Neural cell (in vitro differentiated cells): ENCODE data around the gene EXOC8. TPM values are rescaled to one million over a fixed set of nuclear protein-coding genes. Genes with fewer than 3 reads are reported as not detected.

Source experiments
- H2AFZ ChIP-seq: fragments of 200-600, 300-800 bp; sonication (generic), shearing (Covaris generic); 2 replicates; pipeline ENCODE4 v1.6.0; 2014; ENCODE audit warnings: low read depth, mild to moderate bottlenecking, antibody characterized with exemption, low read length, moderate library complexity
- H3F3A ChIP-seq: fragments of 200-600 bp; shearing (Covaris generic); 2 replicates; pipeline ENCODE4 v1.6.1; 2016; ENCODE audit warnings: mild to moderate bottlenecking, moderate library complexity, mixed read lengths, antibody characterized with exemption, low read length; ENCODE audit not compliant: insufficient read depth, poor library complexity, severe bottlenecking
- H3K27ac ChIP-seq: fragments of 200-600, 300-800 bp; sonication (generic), shearing (Covaris generic); 2 replicates; pipeline ENCODE4 v1.5.1; 2014; ENCODE audit warnings: mild to moderate bottlenecking, low read length, moderate library complexity
- H3K27me3 ChIP-seq: fragments of 300-800, 200-600 bp; sonication (generic), shearing (Covaris generic); 2 replicates; pipeline ENCODE4 v1.6.0; 2014; ENCODE audit warnings: mild to moderate bottlenecking, low read depth, low read length, moderate library complexity; ENCODE audit not compliant: insufficient read depth
- H3K36me3 ChIP-seq: fragments of 300-800, 200-600 bp; sonication (generic), shearing (Covaris generic); 2 replicates; pipeline ENCODE4 v1.5.1; 2014; ENCODE audit warnings: mild to moderate bottlenecking, antibody characterized with exemption, low read length, moderate library complexity; ENCODE audit not compliant: insufficient read depth
- H3K4me2 ChIP-seq: fragments of 300-800, 200-600 bp; sonication (generic), shearing (Covaris generic); 2 replicates; pipeline ENCODE4 v1.6.0; 2014; ENCODE audit warnings: mild to moderate bottlenecking, low read length
- H3K4me3 ChIP-seq: fragments of 300-800, 200-600 bp; sonication (generic), shearing (Covaris generic); 2 replicates; pipeline ENCODE4 v1.5.1; 2014; ENCODE audit warnings: mild to moderate bottlenecking, low read length, moderate library complexity
- H3K79me2 ChIP-seq: fragments of 200-600 bp; shearing (Covaris generic); replicated peaks from 2 replicates; pipeline ENCODE4 v1.6.0; 2014; ENCODE audit warnings: mild to moderate bottlenecking, low read length, moderate library complexity; ENCODE audit not compliant: insufficient read depth
- H3K9ac ChIP-seq: fragments of 300-800, 200-600 bp; sonication (generic), shearing (Covaris generic); 2 replicates; pipeline ENCODE4 v1.6.1; 2016; ENCODE audit warnings: mild to moderate bottlenecking, low read length, mixed read lengths
- H3K9me2 ChIP-seq: fragments of 200-600 bp; shearing (Covaris generic); 2 replicates; pipeline ENCODE4 v1.6.1; 2016; ENCODE audit warnings: mild to moderate bottlenecking, low read length, mixed read lengths; ENCODE audit not compliant: insufficient read depth
- H3K9me3 ChIP-seq: fragments of 200-600, 300-800 bp; sonication (generic), shearing (Covaris generic); 2 replicates; pipeline ENCODE4 v1.6.1; 2016; ENCODE audit warnings: mild to moderate bottlenecking, mixed run types, low read length, moderate library complexity, mixed read lengths
- H4K20me1 ChIP-seq: fragments of 200-600 bp; shearing (Covaris generic); 2 replicates; pipeline ENCODE4 v1.6.1; 2016; ENCODE audit warnings: mild to moderate bottlenecking, mixed run types; ENCODE audit not compliant: insufficient read depth
- CTCF ChIP-seq: fragments of 450-650 bp; IDR thresholded peaks from 2 replicates; pipeline ENCODE4 v1.5.1; 2014; ENCODE audit warnings: antibody characterized with exemption, mild to moderate bottlenecking, moderate library complexity; ENCODE audit not compliant: poor library complexity, severe bottlenecking
- EP300 ChIP-seq: fragments of 450-650 bp; conservative IDR thresholded peaks from 2 replicates; pipeline ENCODE4 v1.6.1; 2014; ENCODE audit warnings: antibody characterized with exemption, mild to moderate bottlenecking, moderate library complexity; ENCODE audit not compliant: poor library complexity, severe bottlenecking
- EZH2 ChIP-seq: fragments of 200-600, 300-800 bp; shearing (Covaris generic), sonication (generic); IDR thresholded peaks from 2 replicates; pipeline ENCODE4 v1.6.1; 2014; ENCODE audit warnings: antibody characterized with exemption, low read length, borderline replicate concordance, mild to moderate bottlenecking; ENCODE audit not compliant: insufficient read depth, poor library complexity, severe bottlenecking
- MXI1 ChIP-seq: fragments of 450-650 bp; conservative IDR thresholded peaks from 2 replicates; pipeline ENCODE4 v1.6.1; 2014; ENCODE audit warnings: antibody characterized with exemption, mild to moderate bottlenecking; ENCODE audit not compliant: poor library complexity, severe bottlenecking
- POLR2AphosphoS5 ChIP-seq: IDR thresholded peaks from 2 replicates; pipeline ENCODE4 v1.6.1; 2012
- RAD21 ChIP-seq: fragments of 450-650 bp; conservative IDR thresholded peaks from 2 replicates; pipeline ENCODE4 v1.6.1; 2014; ENCODE audit warnings: antibody characterized with exemption, mild to moderate bottlenecking, moderate library complexity
- SMC3 ChIP-seq: fragments of 450-650 bp; conservative IDR thresholded peaks from 2 replicates; pipeline ENCODE4 v1.6.1; 2014; ENCODE audit warnings: antibody characterized with exemption, mild to moderate bottlenecking, moderate library complexity; ENCODE audit not compliant: poor library complexity
- TAF1 ChIP-seq: IDR thresholded peaks from 2 replicates; pipeline ENCODE4 v1.6.1; 2012; ENCODE audit warnings: low read depth
- polyA plus RNA-seq: library from polyadenylated mRNA; depleted of rRNA; stranded (reverse); fragments of >200 nt; gene quantifications from 2 replicates; pipeline ENCODE4 v1.2.3, GENCODE V29; 2014
- TF ChIP-seq, protein P1 (sequence below): IDR thresholded peaks from 2 replicates; pipeline ENCODE4 v1.6.1; 2012; ENCODE audit warnings: borderline replicate concordance

The EXOC8 gene
- polyA plus RNA-seq, 1 donor from 2014 or later, result 12.9 TPM

DNA sequence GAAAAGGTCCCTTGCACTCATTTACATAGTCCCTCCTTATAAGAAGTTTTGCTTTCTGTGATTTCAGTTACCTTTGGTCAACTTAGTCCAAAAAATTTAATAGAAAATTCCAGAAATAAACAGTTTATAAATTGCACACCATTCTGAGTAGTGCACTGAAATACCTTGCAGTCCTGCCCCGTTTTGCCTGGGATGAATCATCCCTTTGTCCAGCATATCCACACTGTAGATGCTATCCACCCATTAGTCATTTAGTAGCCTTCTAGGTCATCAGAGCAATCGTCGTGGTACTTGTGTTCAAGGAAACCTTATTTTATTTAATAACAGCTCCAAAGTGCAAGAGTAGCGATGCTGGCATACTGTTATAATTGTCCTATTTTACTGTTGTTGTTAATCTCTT lies 38.4 kb upstream of the EXOC8 start:
- H3K27ac ChIP-seq, result no peak overlapping the region
- H3K79me2 ChIP-seq, result no peaks in the 10 kb centered on the region
- no peaks in the 10 kb centered on the region for H3K36me3 ChIP-seq
- no peak overlapping the region for H3K4me2 ChIP-seq
- no peaks in the 10 kb centered on the region for H3K27me3 ChIP-seq
- H4K20me1 ChIP-seq, result no peaks in the 10 kb centered on the region
- no peaks in the 10 kb centered on the region for H3K9me3 ChIP-seq
- H3F3A ChIP-seq, result no peaks in the 10 kb centered on the region
- no peak overlapping the region for H3K9ac ChIP-seq
- H3K4me3 ChIP-seq, result no peak overlapping the region
- no peak for TF ChIP-seq SMC3
- no peak for TF ChIP-seq RAD21
- no peak for TF ChIP-seq POLR2AphosphoS5
- TF ChIP-seq EZH2, result no peak
- H3K9me2 ChIP-seq, result no peaks in the 10 kb centered on the region
- no peak overlapping the region for H2AFZ ChIP-seq

DNA sequence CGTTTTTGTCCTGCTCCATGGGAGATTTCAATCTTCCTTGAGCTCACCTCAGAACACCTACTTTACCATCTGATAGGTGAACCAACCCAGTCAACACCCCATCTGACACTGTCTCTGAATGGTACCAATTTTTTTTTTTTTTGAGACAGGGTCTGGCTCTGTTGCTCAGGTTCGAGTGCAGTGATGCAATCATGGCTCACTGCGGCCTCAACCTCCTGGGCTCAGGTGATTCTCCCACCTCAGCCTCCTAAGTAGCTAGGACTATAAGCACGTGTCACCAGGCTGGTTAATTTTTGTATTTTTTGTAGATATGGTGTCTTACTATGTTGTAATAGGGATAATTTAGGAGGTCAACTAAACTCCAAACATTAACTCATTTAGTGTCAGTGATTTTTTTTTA lies 36.7 kb upstream of the EXOC8 start:
- H3K79me2 ChIP-seq, result no peaks in the 10 kb centered on the region
- H3K9ac ChIP-seq, result no peak overlapping the region
- H4K20me1 ChIP-seq, result no peaks in the 10 kb centered on the region
- no peaks in the 10 kb centered on the region for H3K9me2 ChIP-seq
- H3K27ac ChIP-seq, result no peak overlapping the region
- H3K9me3 ChIP-seq, result no peaks in the 10 kb centered on the region
- TF ChIP-seq, protein P1, sequence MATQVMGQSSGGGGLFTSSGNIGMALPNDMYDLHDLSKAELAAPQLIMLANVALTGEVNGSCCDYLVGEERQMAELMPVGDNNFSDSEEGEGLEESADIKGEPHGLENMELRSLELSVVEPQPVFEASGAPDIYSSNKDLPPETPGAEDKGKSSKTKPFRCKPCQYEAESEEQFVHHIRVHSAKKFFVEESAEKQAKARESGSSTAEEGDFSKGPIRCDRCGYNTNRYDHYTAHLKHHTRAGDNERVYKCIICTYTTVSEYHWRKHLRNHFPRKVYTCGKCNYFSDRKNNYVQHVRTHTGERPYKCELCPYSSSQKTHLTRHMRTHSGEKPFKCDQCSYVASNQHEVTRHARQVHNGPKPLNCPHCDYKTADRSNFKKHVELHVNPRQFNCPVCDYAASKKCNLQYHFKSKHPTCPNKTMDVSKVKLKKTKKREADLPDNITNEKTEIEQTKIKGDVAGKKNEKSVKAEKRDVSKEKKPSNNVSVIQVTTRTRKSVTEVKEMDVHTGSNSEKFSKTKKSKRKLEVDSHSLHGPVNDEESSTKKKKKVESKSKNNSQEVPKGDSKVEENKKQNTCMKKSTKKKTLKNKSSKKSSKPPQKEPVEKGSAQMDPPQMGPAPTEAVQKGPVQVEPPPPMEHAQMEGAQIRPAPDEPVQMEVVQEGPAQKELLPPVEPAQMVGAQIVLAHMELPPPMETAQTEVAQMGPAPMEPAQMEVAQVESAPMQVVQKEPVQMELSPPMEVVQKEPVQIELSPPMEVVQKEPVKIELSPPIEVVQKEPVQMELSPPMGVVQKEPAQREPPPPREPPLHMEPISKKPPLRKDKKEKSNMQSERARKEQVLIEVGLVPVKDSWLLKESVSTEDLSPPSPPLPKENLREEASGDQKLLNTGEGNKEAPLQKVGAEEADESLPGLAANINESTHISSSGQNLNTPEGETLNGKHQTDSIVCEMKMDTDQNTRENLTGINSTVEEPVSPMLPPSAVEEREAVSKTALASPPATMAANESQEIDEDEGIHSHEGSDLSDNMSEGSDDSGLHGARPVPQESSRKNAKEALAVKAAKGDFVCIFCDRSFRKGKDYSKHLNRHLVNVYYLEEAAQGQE, result no peak
- TF ChIP-seq MXI1, result no peak
- TF ChIP-seq POLR2AphosphoS5, result no peak
- H2AFZ ChIP-seq, result no peak overlapping the region
- H3F3A ChIP-seq, result no peaks in the 10 kb centered on the region
- H3K27me3 ChIP-seq, result no peaks in the 10 kb centered on the region
- H3K4me2 ChIP-seq, result no peak overlapping the region
- no peak overlapping the region for H3K4me3 ChIP-seq
- no peaks in the 10 kb centered on the region for H3K36me3 ChIP-seq

GRCh38 chr1:231372501-231372900 lies 34.8 kb upstream of the EXOC8 start:
- no peaks in the 10 kb centered on the region for H4K20me1 ChIP-seq
- no peak overlapping the region for H3K4me2 ChIP-seq
- H3K9ac ChIP-seq, result no peak overlapping the region
- no peaks in the 10 kb centered on the region for H3F3A ChIP-seq
- H3K9me3 ChIP-seq, result no peaks in the 10 kb centered on the region
- H3K36me3 ChIP-seq, result no peaks in the 10 kb centered on the region
- no peak overlapping the region for H3K27ac ChIP-seq
- no peaks in the 10 kb centered on the region for H3K79me2 ChIP-seq
- H3K9me2 ChIP-seq, result no peaks in the 10 kb centered on the region
- H3K4me3 ChIP-seq, result no peak overlapping the region
- no peak overlapping the region for H2AFZ ChIP-seq
- TF ChIP-seq, protein P1, result no peak
- TF ChIP-seq RAD21 (no peak), CTCF (no peak), SMC3 (no peak), TAF1 (no peak), EP300 (no peak), MXI1 (no peak), EZH2 (no peak), POLR2AphosphoS5 (no peak)
- no peaks in the 10 kb centered on the region for H3K27me3 ChIP-seq
